ENCODE results near the gene RCAN2. TPM values are rescaled to one million over a fixed set of nuclear protein-coding genes. Genes with fewer than 3 reads are reported as not detected.
A peak's percentile ranks its signal among the peaks of the same experiment; 100 is the strongest.

The RCAN2 gene
- total RNA-seq, 1 donor from 2014 or later: 9.0 TPM

DNA sequence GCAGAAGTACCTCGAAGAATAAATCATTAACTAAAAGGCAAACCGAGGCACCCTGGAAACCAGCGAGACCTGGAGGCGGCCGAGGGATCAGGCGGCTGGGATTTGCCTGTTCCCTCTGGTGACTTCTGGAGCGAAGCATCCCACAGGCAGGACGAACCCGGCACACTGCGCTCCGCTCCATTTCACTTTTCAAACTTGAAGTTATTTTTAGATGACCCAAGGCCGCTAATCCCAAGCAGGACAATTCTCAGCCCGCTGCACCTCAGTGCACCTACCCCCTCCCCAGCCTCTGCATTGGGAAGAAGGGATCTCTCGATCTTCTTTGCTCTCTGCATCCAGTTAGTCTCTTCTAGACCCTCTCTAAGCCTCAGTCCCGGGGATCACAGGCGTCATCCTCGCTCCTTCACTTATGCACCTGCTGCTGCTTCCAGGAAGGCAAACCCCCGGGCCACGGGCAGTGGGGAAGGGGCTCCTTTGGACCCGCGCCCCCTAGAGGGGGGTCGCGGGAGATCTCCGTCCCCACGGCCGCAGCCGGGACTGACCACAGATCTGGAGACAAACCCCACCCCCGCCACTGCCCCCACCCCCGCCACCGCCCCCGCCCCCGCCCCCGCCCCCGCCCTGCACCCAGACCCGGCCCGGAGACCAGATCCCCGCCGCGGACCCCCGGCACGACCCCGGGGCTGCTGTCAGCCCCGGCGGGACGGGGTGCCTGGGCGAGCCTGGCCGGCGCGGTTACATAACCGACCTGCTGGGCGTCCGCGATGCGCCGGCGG lies 636 bp downstream of the RCAN2 start:
- H3K4me1 ChIP-seq: peaks cover 11% of the 10 kb centered on the region
- no peak for DNase-seq
- intact Hi-C loops (cut with DNase I): no loop called here
- H3K36me3 ChIP-seq: no peaks in the 10 kb centered on the region
- no peaks in the 10 kb centered on the region for H3K9me3 ChIP-seq
- peak overlapping the region; percentile 59 for H3K27ac ChIP-seq
- ATAC-seq: peak; percentile 19 to 31
- TF ChIP-seq, protein P1, sequence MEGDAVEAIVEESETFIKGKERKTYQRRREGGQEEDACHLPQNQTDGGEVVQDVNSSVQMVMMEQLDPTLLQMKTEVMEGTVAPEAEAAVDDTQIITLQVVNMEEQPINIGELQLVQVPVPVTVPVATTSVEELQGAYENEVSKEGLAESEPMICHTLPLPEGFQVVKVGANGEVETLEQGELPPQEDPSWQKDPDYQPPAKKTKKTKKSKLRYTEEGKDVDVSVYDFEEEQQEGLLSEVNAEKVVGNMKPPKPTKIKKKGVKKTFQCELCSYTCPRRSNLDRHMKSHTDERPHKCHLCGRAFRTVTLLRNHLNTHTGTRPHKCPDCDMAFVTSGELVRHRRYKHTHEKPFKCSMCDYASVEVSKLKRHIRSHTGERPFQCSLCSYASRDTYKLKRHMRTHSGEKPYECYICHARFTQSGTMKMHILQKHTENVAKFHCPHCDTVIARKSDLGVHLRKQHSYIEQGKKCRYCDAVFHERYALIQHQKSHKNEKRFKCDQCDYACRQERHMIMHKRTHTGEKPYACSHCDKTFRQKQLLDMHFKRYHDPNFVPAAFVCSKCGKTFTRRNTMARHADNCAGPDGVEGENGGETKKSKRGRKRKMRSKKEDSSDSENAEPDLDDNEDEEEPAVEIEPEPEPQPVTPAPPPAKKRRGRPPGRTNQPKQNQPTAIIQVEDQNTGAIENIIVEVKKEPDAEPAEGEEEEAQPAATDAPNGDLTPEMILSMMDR (IDR thresholded peaks at IDR 0.05): no peak
- H3K4me3 ChIP-seq: peak overlapping the region; percentile 67
- peaks cover 18% of the 10 kb centered on the region for H3K27me3 ChIP-seq (ENCODE audit: low read depth)

DNA sequence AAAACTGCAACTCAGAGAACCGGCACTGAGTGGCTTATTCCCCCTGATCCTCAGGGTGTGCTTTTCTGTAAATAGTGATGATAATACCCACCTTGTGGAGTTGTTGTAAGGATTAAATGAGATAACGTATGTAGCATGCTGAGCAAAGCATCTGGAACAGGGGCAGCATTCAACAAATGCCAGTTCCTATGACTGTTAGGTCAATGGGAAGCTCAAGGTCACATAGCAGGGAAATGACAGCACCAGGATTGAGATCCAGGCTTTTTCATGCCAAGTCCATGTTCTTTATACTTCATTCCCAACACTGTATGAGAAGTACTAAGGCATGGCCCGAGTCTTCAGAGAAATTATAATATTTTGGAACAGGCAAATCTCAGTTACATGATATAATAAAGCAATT lies 5.1 kb downstream of the RCAN2 start:
- Histone ChIP-seq H3K4me3 (no peak overlapping the region), H3K36me3 (no peaks in the 10 kb centered on the region), H3K27me3 (ENCODE audit: low read depth) (peaks cover 18% of the 10 kb centered on the region), H3K27ac (no peak overlapping the region), H3K4me1 (peaks cover 5% of the 10 kb centered on the region), H3K9me3 (no peaks in the 10 kb centered on the region)
- no peak for DNase-seq
- intact Hi-C loops (cut with DNase I): no loop called here
- no peak for ATAC-seq
- TF ChIP-seq, protein P1 (IDR thresholded peaks at IDR 0.05): no peak

DNA sequence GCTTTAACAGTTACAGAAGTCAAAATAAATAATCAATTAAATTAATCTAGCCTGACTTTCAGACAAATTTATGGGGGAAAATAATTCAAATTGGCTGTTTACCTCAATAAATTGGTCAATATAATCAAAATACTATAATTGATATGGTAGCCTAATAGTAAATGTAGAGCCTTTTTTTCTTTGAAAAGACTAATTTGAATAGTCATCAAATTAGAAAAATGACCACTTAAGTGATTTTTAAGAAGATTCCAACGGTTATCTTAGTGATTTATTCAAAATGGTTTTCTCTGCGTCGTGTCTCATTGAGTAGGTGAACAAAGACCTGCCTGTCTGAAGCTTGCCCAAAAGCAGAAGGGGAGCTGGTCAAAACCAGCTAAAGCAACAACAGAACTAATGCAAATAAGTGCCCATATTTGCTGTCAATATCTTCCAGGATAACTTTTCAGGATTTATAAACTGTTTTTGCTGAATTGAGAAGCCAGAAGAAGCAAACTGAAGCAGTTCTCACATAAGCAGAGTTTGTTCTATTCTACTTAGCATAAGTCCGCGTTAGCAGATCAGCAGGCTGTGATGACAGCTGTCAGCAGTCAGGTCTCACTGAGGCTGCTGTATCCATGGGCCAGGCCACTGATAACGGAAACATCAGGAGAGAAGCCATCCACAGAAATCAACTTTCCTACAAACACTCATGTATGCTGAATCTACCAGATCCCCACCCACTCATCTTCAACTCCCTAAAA lies 7.0 kb downstream of the RCAN2 start:
- Histone ChIP-seq H3K27ac (no peak overlapping the region), H3K9me3 (no peaks in the 10 kb centered on the region), H3K36me3 (no peaks in the 10 kb centered on the region), H3K4me3 (no peak overlapping the region), H3K27me3 (ENCODE audit: low read depth) (peaks cover 5% of the 10 kb centered on the region), H3K4me1 (no peaks in the 10 kb centered on the region)
- intact Hi-C loops (cut with DNase I): no loop called here
- ATAC-seq: no peak
- no peak for DNase-seq
- TF ChIP-seq, protein P1 (IDR thresholded peaks at IDR 0.05): no peak

DNA sequence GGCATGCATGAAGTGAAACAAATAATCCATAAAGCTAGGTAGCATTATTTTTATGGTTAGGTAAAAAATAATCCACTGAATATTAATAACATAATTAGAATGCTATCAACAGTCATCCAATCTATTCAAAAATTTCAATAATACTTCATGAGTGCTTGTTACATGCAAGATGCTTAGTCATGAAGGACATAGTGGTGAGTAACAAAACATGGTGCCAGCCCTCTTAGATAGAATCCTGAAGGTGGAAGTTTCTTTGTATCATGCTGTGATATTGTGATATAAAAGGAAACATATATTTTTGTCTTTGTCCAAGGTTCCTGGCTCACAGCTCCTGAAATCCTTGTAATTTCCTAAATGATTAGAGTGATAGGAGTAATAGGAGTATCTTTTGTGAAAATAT lies 14.9 kb downstream of the RCAN2 start:
- intact Hi-C loops (cut with DNase I): no loop called here
- ATAC-seq: no peak

DNA sequence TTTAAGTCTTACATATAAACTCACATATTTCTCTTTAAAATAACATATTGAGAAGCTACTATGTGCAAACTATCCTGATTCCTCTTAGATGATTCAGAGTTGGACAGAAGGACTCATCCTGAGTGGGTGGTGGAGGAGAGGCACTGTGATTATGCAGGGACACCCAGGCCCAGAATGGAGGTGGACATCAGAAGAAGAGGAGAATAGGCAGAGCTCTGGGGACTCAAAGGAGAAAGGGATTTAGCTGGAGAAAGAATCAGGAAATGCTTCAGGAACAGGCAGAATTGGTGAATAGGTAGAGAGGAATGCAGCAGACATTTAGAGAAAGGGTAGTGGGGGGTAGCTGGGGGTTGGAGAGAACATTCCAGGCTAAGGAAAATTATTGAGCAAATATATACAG lies 17.4 kb downstream of the RCAN2 start:
- Histone ChIP-seq H3K36me3 (no peaks in the 10 kb centered on the region), H3K4me3 (no peak overlapping the region), H3K9me3 (no peaks in the 10 kb centered on the region), H3K4me1 (no peaks in the 10 kb centered on the region), H3K27me3 (ENCODE audit: low read depth) (peaks cover under 1% of the 10 kb centered on the region), H3K27ac (no peak overlapping the region)
- ATAC-seq (no peak), DNase-seq (no peak)
- TF ChIP-seq, protein P1 (IDR thresholded peaks at IDR 0.05): no peak
- intact Hi-C loops (cut with DNase I): no loop called here

More for the DNA sequence above, 14.9 kb downstream of the RCAN2 start:
- no peak for DNase-seq
- H3K4me1 ChIP-seq: no peaks in the 10 kb centered on the region
- no peak overlapping the region for H3K27ac ChIP-seq
- H3K36me3 ChIP-seq: no peaks in the 10 kb centered on the region
- no peak overlapping the region for H3K4me3 ChIP-seq
- TF ChIP-seq, protein P1 (IDR thresholded peaks at IDR 0.05): no peak
- H3K27me3 ChIP-seq (ENCODE audit: low read depth): peaks cover 3% of the 10 kb centered on the region
- no peaks in the 10 kb centered on the region for H3K9me3 ChIP-seq
